Measurements from ENCODE around the gene ZNF319.

GRCh38 chr16:57971848-57972247 is 28.6 kb downstream of the ZNF319 start:
- TF ChIP-seq CTCF (IDR thresholded peaks at IDR 0.05) (no peak), POLR2A (IDR thresholded peaks at IDR 0.05) (no peak)
